Measurements from ENCODE around the gene RHOBTB3.

- TF ChIP-seq CTCF (IDR thresholded peaks at IDR 0.05) = no peak
- no peak for TF ChIP-seq POLR2AphosphoS5 (IDR thresholded peaks at IDR 0.05)
Measured at GRCh38 chr5:95816341-95816740, 85.2 kb downstream of the RHOBTB3 start.

Data from stomach (tissue), 4 donors.